Mucosa of descending colon (tissue), 3 donors: ENCODE measurements around the gene PRSS48. TPM values are rescaled to one million over a fixed set of nuclear protein-coding genes. Genes with fewer than 3 reads are reported as not detected.

Experiments used
- ATAC-seq: fragments of 200-7000 bp; cut with Tn5 transposase; one replicate; pipeline ENCODE4 v1.9.1; 2020; ENCODE audit warnings: mild to moderate bottlenecking, moderate library complexity
- DNase-seq, 3 donors: peaks; one replicate each; pipeline ENCODE4 v3.0.0-alpha.2; 2020
- H3K36me3 ChIP-seq: fragments of 200-600 bp; one replicate; pipeline ENCODE4 v1.8.0; 2021; ENCODE audit warnings: low read depth, mild to moderate bottlenecking
- H3K4me1 ChIP-seq: fragments of 200-600 bp; one replicate; pipeline ENCODE4 v1.8.0; 2021; ENCODE audit warnings: low read depth, mild to moderate bottlenecking
- H3K4me3 ChIP-seq: fragments of 200-600 bp; one replicate; pipeline ENCODE4 v1.8.0; 2021; ENCODE audit warnings: mild to moderate bottlenecking
- H3K9me3 ChIP-seq: fragments of 200-600 bp; one replicate; pipeline ENCODE4 v1.8.0; 2021; ENCODE audit warnings: mild to moderate bottlenecking
- CTCF ChIP-seq: fragments of 200-600 bp; IDR thresholded peaks from one replicate; pipeline ENCODE4 v1.8.0; 2022; ENCODE audit warnings: antibody characterized with exemption, mild to moderate bottlenecking
- intact Hi-C, 2 donors: fragments of 100-400 bp; cut with DNase I in 1 of 2; cut with micrococcal nuclease in 1 of 2; formaldehyde crosslinking; loops; one replicate each; pipeline versions ENCODE4 v1.11.0 to v1.11.1; 2022; cut with DNase I, micrococcal nuclease
- total RNA-seq, 3 donors: library from RNA; stranded (reverse); fragmentation: NEBNext Ultra II Directional in 2 of 3; extraction: Animal tissue kit (Norgen Biotek cat#: 25700) in 2 of 3; gene quantifications; one replicate each; pipeline versions ENCODE4 v1.2.1 to v1.2.4, GENCODE V29; 2021 to 2023
- donor health status: DM: no; HTN: no; CAD: no; lungs with moderate emphysema.
- donor health status: DM: no; HTN: no; CAD: no.
- donor health status: DM: no; HTN: yes; CAD: no.

PRSS48 gene
- total RNA-seq, 3 donors from 2014 or later: not detected

- no peak for TF ChIP-seq CTCF
- DNase-seq (no peak), ATAC-seq (peak; percentile 31)
- intact Hi-C loops: no loop called here
- Histone ChIP-seq H3K4me1 (no peaks in the 10 kb centered on the region), H3K4me3 (no peak overlapping the region), H3K9me3 (no peaks in the 10 kb centered on the region), H3K36me3 (no peaks in the 10 kb centered on the region)
Measured at GRCh38 chr4:151256134-151256533, 20.8 kb upstream of the PRSS48 start.

GRCh38 chr4:151257704-151258103 lies 19.3 kb upstream of the PRSS48 start:
- no peaks in the 10 kb centered on the region for H3K4me1 ChIP-seq
- no peaks in the 10 kb centered on the region for H3K9me3 ChIP-seq
- intact Hi-C loops: no loop called here
- no peak overlapping the region for H3K4me3 ChIP-seq
- no peak for ATAC-seq
- no peak for DNase-seq
- TF ChIP-seq CTCF: no peak
- H3K36me3 ChIP-seq: no peaks in the 10 kb centered on the region

- H3K4me3 ChIP-seq: no peak overlapping the region
- no peaks in the 10 kb centered on the region for H3K36me3 ChIP-seq
- H3K4me1 ChIP-seq: no peaks in the 10 kb centered on the region
- no peak for ATAC-seq
- no peak for TF ChIP-seq CTCF
- H3K9me3 ChIP-seq: no peaks in the 10 kb centered on the region
- DNase-seq: no peak
- intact Hi-C loops: no loop called here
Measured at GRCh38 chr4:151259752-151260151, 17.2 kb upstream of the PRSS48 start.

- Histone ChIP-seq H3K4me3 (no peak overlapping the region), H3K4me1 (no peaks in the 10 kb centered on the region), H3K36me3 (no peaks in the 10 kb centered on the region), H3K9me3 (no peaks in the 10 kb centered on the region)
- intact Hi-C loops: no loop called here
- ATAC-seq (no peak), DNase-seq (no peak)
- no peak for TF ChIP-seq CTCF
Measured at GRCh38 chr4:151260526-151260925, 16.4 kb upstream of the PRSS48 start.

- intact Hi-C loops: no loop called here
- no peaks in the 10 kb centered on the region for H3K9me3 ChIP-seq
- no peak for TF ChIP-seq CTCF
- H3K36me3 ChIP-seq: no peaks in the 10 kb centered on the region
- H3K4me3 ChIP-seq: no peak overlapping the region
- DNase-seq (no peak), ATAC-seq (no peak)
- peaks cover 3% of the 10 kb centered on the region for H3K4me1 ChIP-seq
Measured at GRCh38 chr4:151263455-151263854, 13.5 kb upstream of the PRSS48 start.

GRCh38 chr4:151266497-151266896 lies 10.5 kb upstream of the PRSS48 start:
- Histone ChIP-seq H3K36me3 (no peaks in the 10 kb centered on the region), H3K4me3 (no peak overlapping the region), H3K9me3 (no peaks in the 10 kb centered on the region), H3K4me1 (peaks cover 3% of the 10 kb centered on the region)
- no peak for TF ChIP-seq CTCF
- no peak for DNase-seq
- no peak for ATAC-seq
- intact Hi-C loops: no loop called here
